ENCODE measurements around the gene MT1M.

DNA sequence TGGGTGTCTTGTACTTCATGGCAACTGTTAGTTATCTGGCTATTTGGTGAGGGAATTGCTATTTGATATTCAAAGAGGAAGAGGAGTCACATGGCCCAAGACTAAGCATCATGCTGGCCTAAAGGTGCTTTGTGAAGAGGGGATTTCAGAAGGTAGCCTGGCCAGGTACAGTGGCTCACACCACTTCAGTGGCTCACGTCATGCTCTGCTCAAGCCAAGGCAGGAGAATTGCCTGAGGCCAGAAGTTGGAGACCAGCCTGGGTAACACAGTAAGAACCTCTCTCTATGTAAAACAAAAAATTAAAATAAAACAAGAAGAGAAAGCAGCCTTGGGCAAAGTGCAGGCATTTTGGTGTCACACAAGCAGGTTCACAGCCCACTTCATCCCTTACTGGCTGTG, 12.9 kb downstream of the MT1M start:
- no peak for TF ChIP-seq POLR2AphosphoS5 (IDR thresholded peaks at IDR 0.05; ENCODE audit: low read depth, low read length)
- TF ChIP-seq, protein P1, sequence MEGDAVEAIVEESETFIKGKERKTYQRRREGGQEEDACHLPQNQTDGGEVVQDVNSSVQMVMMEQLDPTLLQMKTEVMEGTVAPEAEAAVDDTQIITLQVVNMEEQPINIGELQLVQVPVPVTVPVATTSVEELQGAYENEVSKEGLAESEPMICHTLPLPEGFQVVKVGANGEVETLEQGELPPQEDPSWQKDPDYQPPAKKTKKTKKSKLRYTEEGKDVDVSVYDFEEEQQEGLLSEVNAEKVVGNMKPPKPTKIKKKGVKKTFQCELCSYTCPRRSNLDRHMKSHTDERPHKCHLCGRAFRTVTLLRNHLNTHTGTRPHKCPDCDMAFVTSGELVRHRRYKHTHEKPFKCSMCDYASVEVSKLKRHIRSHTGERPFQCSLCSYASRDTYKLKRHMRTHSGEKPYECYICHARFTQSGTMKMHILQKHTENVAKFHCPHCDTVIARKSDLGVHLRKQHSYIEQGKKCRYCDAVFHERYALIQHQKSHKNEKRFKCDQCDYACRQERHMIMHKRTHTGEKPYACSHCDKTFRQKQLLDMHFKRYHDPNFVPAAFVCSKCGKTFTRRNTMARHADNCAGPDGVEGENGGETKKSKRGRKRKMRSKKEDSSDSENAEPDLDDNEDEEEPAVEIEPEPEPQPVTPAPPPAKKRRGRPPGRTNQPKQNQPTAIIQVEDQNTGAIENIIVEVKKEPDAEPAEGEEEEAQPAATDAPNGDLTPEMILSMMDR (IDR thresholded peaks at IDR 0.05) = no peak

Data from Panc1 (cell line).